KOPT-K1 (cell line): Measurements from ENCODE around the gene DTD1.
"Not testable (repeated sequence)": the region's sequence is repeated elsewhere in the genome, so short reads cannot be mapped to it uniquely, and the experiment has no call there.

Experiments
- H3K27ac ChIP-seq: fragments of 200-600 bp; sonication (generic); 2 replicates; pipeline ENCODE4 v1.5.1; 2016; ENCODE audit warnings: antibody characterized with exemption, mild to moderate bottlenecking, low read depth, low read length; ENCODE audit not compliant: poor library complexity, severe bottlenecking
- H3K36me3 ChIP-seq: fragments of 200-600 bp; sonication (generic); 2 replicates; pipeline ENCODE4 v1.5.1; 2017; ENCODE audit warnings: antibody characterized with exemption, mild to moderate bottlenecking, low read length, moderate library complexity; ENCODE audit not compliant: insufficient read depth
- H3K9me3 ChIP-seq: fragments of 200-600 bp; sonication (generic); 2 replicates; pipeline ENCODE4 v1.5.1; 2017; ENCODE audit warnings: antibody characterized with exemption, low read length, mild to moderate bottlenecking; ENCODE audit not compliant: insufficient read depth, poor library complexity, severe bottlenecking

Gene DTD1

GRCh38 chr20:18749528-18749927 lies 161.7 kb downstream of the DTD1 start:
- H3K36me3 ChIP-seq: no peaks in the 10 kb centered on the region
- H3K9me3 ChIP-seq: no peaks in the 10 kb centered on the region
- H3K27ac ChIP-seq: no peak overlapping the region

GRCh38 chr20:18750735-18751134 lies 162.9 kb downstream of the DTD1 start:
- Histone ChIP-seq H3K9me3 (no peaks in the 10 kb centered on the region), H3K36me3 (no peaks in the 10 kb centered on the region), H3K27ac (no peak overlapping the region)

GRCh38 chr20:18754030-18754652 lies 166.3 kb downstream of the DTD1 start:
- Histone ChIP-seq H3K27ac (no peak overlapping the region), H3K36me3 (no peaks in the 10 kb centered on the region), H3K9me3 (no peaks in the 10 kb centered on the region)

GRCh38 chr20:18754653-18755045 lies 166.8 kb downstream of the DTD1 start:
- Histone ChIP-seq H3K9me3 (no peaks in the 10 kb centered on the region), H3K36me3 (no peaks in the 10 kb centered on the region), H3K27ac (no peak overlapping the region)

- not testable (repeated sequence) for H3K36me3 ChIP-seq, H3K27ac ChIP-seq, H3K9me3 ChIP-seq
Measured at GRCh38 chr20:18760852-18761251, 173.0 kb downstream of the DTD1 start.

- no peaks in the 10 kb centered on the region for H3K9me3 ChIP-seq
- no peak overlapping the region for H3K27ac ChIP-seq
- no peaks in the 10 kb centered on the region for H3K36me3 ChIP-seq
Measured at GRCh38 chr20:18767676-18768075, 179.8 kb downstream of the DTD1 start.

- no peak overlapping the region for H3K27ac ChIP-seq
- H3K36me3 ChIP-seq: no peaks in the 10 kb centered on the region
- H3K9me3 ChIP-seq: no peaks in the 10 kb centered on the region
Measured at GRCh38 chr20:18773566-18773965, 185.7 kb downstream of the DTD1 start.

GRCh38 chr20:18774207-18774606 lies 186.4 kb downstream of the DTD1 start:
- Histone ChIP-seq H3K9me3 (no peaks in the 10 kb centered on the region), H3K27ac (no peak overlapping the region), H3K36me3 (no peaks in the 10 kb centered on the region)

- no peak overlapping the region for H3K27ac ChIP-seq
- no peaks in the 10 kb centered on the region for H3K9me3 ChIP-seq
- H3K36me3 ChIP-seq: no peaks in the 10 kb centered on the region
Measured at GRCh38 chr20:18775633-18776032, 187.8 kb downstream of the DTD1 start.

- Histone ChIP-seq H3K9me3 (no peaks in the 10 kb centered on the region), H3K36me3 (no peaks in the 10 kb centered on the region), H3K27ac (no peak overlapping the region)
Measured at GRCh38 chr20:18778690-18779392, 191.0 kb downstream of the DTD1 start.

GRCh38 chr20:18780385-18781130 lies 192.7 kb downstream of the DTD1 start:
- Histone ChIP-seq H3K9me3 (no peaks in the 10 kb centered on the region), H3K36me3 (no peaks in the 10 kb centered on the region), H3K27ac (no peak overlapping the region)

GRCh38 chr20:18781509-18781908 lies 193.7 kb downstream of the DTD1 start:
- Histone ChIP-seq H3K27ac (no peak overlapping the region), H3K36me3 (no peaks in the 10 kb centered on the region), H3K9me3 (no peaks in the 10 kb centered on the region)

GRCh38 chr20:18783385-18783959 lies 195.6 kb downstream of the DTD1 start:
- Histone ChIP-seq H3K27ac (no peak overlapping the region), H3K36me3 (no peaks in the 10 kb centered on the region), H3K9me3 (peaks cover 9% of the 10 kb centered on the region)

GRCh38 chr20:18787046-18787445 lies 199.2 kb downstream of the DTD1 start:
- not testable (repeated sequence) for H3K27ac ChIP-seq, H3K36me3 ChIP-seq, H3K9me3 ChIP-seq

- H3K36me3 ChIP-seq: no peaks in the 10 kb centered on the region
- peaks cover 9% of the 10 kb centered on the region for H3K9me3 ChIP-seq
Measured at GRCh38 chr20:18788021-18788420, 200.2 kb downstream of the DTD1 start.

More at GRCh38 chr20:18788021-18788420, 200.2 kb downstream of the DTD1 start:
- H3K27ac ChIP-seq: no peak overlapping the region
